Ovary (tissue), 9 donors: Measurements from ENCODE around the gene SLC22A23. TPM values are rescaled to one million over a fixed set of nuclear protein-coding genes. Genes with fewer than 3 reads are reported as not detected.

ENCODE experiments used
- DNase-seq, 5 donors: peaks; one replicate each; pipeline ENCODE4 v3.0.0-alpha.2; 2019 to 2020
- H3K27ac ChIP-seq, 2 donors: fragments of 200-600 bp; one replicate each; pipeline versions ENCODE4 v1.5.1 to v1.8.0; 2019 to 2022
- H3K27me3 ChIP-seq: fragments of 200-600 bp; one replicate; pipeline ENCODE4 v1.8.0; 2022
- H3K36me3 ChIP-seq: fragments of 200-600 bp; sonication (generic); one replicate; pipeline ENCODE4 v1.5.1; 2019
- H3K4me1 ChIP-seq: one replicate; pipeline ENCODE4 v1.8.1; 2013; ENCODE audit warnings: mild to moderate bottlenecking, moderate library complexity; ENCODE audit not compliant: insufficient read depth
- H3K4me3 ChIP-seq: fragments of 200-600 bp; sonication (generic); one replicate; pipeline ENCODE4 v1.5.1; 2017
- H3K9me3 ChIP-seq, 2 donors: fragments of 200-600 bp in 1 of 2; sonication (generic) in 1 of 2; one replicate each; pipeline versions ENCODE4 v1.5.1 to v1.8.1; 2013 to 2019; ENCODE audit warnings: mild to moderate bottlenecking in 1 of 2, moderate library complexity in 1 of 2
- CTCF ChIP-seq, 3 donors: fragments of 450-650 bp in 2 of 3; fragments of 200-600 bp in 1 of 3; IDR thresholded peaks; one replicate each; pipeline versions ENCODE4 v1.5.1 to v1.8.0; 2016 to 2022; ENCODE audit warnings: antibody characterized with exemption in 3 of 3, mild to moderate bottlenecking in 1 of 3
- EP300 ChIP-seq: sonication (generic); formaldehyde crosslinking; IDR thresholded peaks from one replicate; pipeline ENCODE4 v1.6.1; 2017; ENCODE audit warnings: antibody characterized with exemption
- POLR2A ChIP-seq: fragments of 450-650 bp; IDR thresholded peaks from one replicate; pipeline ENCODE4 v1.6.1; 2017; ENCODE audit warnings: antibody characterized with exemption, mild to moderate bottlenecking, moderate library complexity
- WGBS, 3 donors: extraction: QIAGEN DNeasy Blood & Tissue Kit in 1 of 3; methylation state at CpG; one replicate each; pipeline versions ENCODE4 v1.1.5 to v1.1.7; 2013 to 2017; 5-methylcytosine and 5-hydroxymethylcytosine counted together
- intact Hi-C, 4 donors: fragments of 100-400 bp; cut with DNase I; formaldehyde crosslinking; loops; one replicate each; pipeline versions ENCODE4 v1.11.0 to v1.15.1; 2022 to 2023
- polyA plus RNA-seq, 2 donors: library from polyadenylated mRNA; stranded (reverse); fragments of 200-250 nt in 1 of 2; fragments of 350-450 nt in 1 of 2; fragmentation: Illumina TruSeq in 1 of 2; extraction: RNeasy Lipid Tissue Mini Kit (QIAGEN cat#74804) in 1 of 2; gene quantifications; one replicate each; pipeline ENCODE4 v1.2.3, GENCODE V29; 2013 to 2014
- total RNA-seq, 7 donors: library from RNA; depleted of rRNA in 2 of 7; stranded (reverse); fragments of >200 nt in 2 of 7; fragmentation: NEBNext Ultra II Directional in 3 of 7; extraction: Animal tissue kit (Norgen Biotek cat#: 25700) in 3 of 7; gene quantifications; one replicate each; pipeline versions ENCODE4 v1.1.0 to v1.2.4, GENCODE V29; 2016 to 2023
- donor health status: DM: no; HTN: no; CAD: no; lungs with moderate emphysema.
- donor health status: DM: no; HTN: no; CAD: no.
- donor health status: Bipolar disorder and iron deficiency.
- donor health status: DM: yes; HTN: yes; CAD: no.
- donor health status: DM: no; HTN: no; CAD: no.
- donor health status: DM: yes; HTN: yes; CAD: no.

SLC22A23 gene
- total and polyA plus RNA-seq, 9 donors = 2.3 to 31.0 (median 5.2) TPM

- peak in 3 of 5 donors; percentile 1 to 14 (median 5) for DNase-seq
These were observed 168.7 kb downstream of the SLC22A23 start for GRCh38 chr6:3287976-3288707.

GRCh38 chr6:3287308-3287707 lies 169.5 kb downstream of the SLC22A23 start:
- Histone ChIP-seq H3K9me3 (no peaks in the 10 kb centered on the region), H3K4me3 (no peak overlapping the region), H3K36me3 (no peaks in the 10 kb centered on the region), H3K27me3 (no peaks in the 10 kb centered on the region), H3K4me1 (peaks cover 1% of the 10 kb centered on the region), H3K27ac (no peak overlapping the region)
- DNase-seq = peak in 2 of 5 donors; percentile 8 to 10
- 74 to 83% (median 75%) methylated on average over 9 of the region's 9 CpGs for WGBS, 3 donors
- intact Hi-C loops = loop anchor here in 1 of 4 donors (10.0 kb wide), 1 partner anchor 167 kb away; the partner anchor contains the start of gene SLC22A23
- TF ChIP-seq POLR2A (no peak), EP300 (no peak), CTCF (IDR thresholded peaks at IDR 0.05) (no peak)

More at GRCh38 chr6:3287976-3288707, 168.7 kb downstream of the SLC22A23 start:
- 72 to 85% (median 78%) methylated on average over 17 of the region's 17 CpGs for WGBS, 3 donors
- intact Hi-C loops = loop anchor here in 1 of 4 donors (10.0 kb wide), 1 partner anchor 167 kb away; the partner anchor contains the start of gene SLC22A23
- H3K36me3 ChIP-seq = no peaks in the 10 kb centered on the region
- H3K27ac ChIP-seq = no peak overlapping the region
- no peak overlapping the region for H3K4me3 ChIP-seq
- TF ChIP-seq POLR2A (no peak), EP300 (no peak), CTCF (IDR thresholded peaks at IDR 0.05) (no peak)
- H3K9me3 ChIP-seq = no peaks in the 10 kb centered on the region
- no peaks in the 10 kb centered on the region for H3K27me3 ChIP-seq
- peaks cover 1% of the 10 kb centered on the region for H3K4me1 ChIP-seq

GRCh38 chr6:3286641-3287171 lies 170.1 kb downstream of the SLC22A23 start:
- intact Hi-C loops = loop anchor here in 1 of 4 donors (10.0 kb wide), 1 partner anchor 168 kb away; the partner anchor contains the start of gene SLC22A23
- Histone ChIP-seq H3K27me3 (no peaks in the 10 kb centered on the region), H3K27ac (no peak overlapping the region), H3K4me1 (peaks cover 1% of the 10 kb centered on the region), H3K4me3 (no peak overlapping the region), H3K36me3 (no peaks in the 10 kb centered on the region), H3K9me3 (no peaks in the 10 kb centered on the region)
- TF ChIP-seq EP300 (no peak), POLR2A (no peak), CTCF (IDR thresholded peaks at IDR 0.05) (no peak)
- WGBS, 3 donors = 93 to 96% (median 94%) methylated on average over 24 of the region's 24 CpGs
- peak in 3 of 5 donors; percentile 9 to 18 (median 13) for DNase-seq

- Histone ChIP-seq H3K27ac (no peak overlapping the region), H3K9me3 (no peaks in the 10 kb centered on the region), H3K4me3 (no peak overlapping the region), H3K27me3 (no peaks in the 10 kb centered on the region), H3K4me1 (no peaks in the 10 kb centered on the region), H3K36me3 (no peaks in the 10 kb centered on the region)
- TF ChIP-seq CTCF (IDR thresholded peaks at IDR 0.05) = no peak
- no peak for TF ChIP-seq EP300
- TF ChIP-seq POLR2A = no peak
- intact Hi-C loops = loop anchor here in 1 of 4 donors (10.0 kb wide), 1 partner anchor 169 kb away; the partner anchor contains the start of gene SLC22A23
- 86 to 88% (median 86%) methylated on average over 14 of the region's 14 CpGs for WGBS, 3 donors
- DNase-seq = peak in 3 of 5 donors; percentile 4 to 11 (median 6)
These were observed 171.1 kb downstream of the SLC22A23 start for GRCh38 chr6:3285732-3286131.
